ENCODE results near the gene FAM47B. TPM values are rescaled to one million over a fixed set of nuclear protein-coding genes. Genes with fewer than 3 reads are reported as not detected.

FAM47B gene
- total RNA-seq, 1 experiment from 2014 or later = not detected

DNA sequence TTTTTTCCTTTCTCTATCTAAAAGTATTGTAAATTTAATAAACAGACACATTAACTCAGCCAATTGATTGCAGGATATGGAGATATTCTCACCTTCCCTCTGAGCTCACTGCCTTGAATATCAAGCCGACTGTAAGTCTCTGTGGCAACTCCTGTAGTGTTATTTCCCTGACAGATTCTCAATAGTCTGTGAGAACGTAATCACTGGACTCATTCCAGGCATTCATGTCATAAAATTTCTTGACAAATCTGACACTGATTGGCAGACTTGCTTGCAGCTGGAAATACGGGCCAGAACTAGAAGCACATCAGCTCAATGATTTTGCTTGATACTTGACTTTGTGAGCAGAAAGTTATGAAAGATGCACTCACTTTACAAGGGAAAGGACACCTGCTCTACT lies 29.6 kb downstream of the FAM47B start:
- H2BK20ac ChIP-seq (ENCODE audit: low read depth, low read length, poor library complexity, severe bottlenecking) = no peak overlapping the region
- H3K18ac ChIP-seq (ENCODE audit: insufficient read length, low read depth, low read length) = no peak overlapping the region
- no peak overlapping the region for H2AFZ ChIP-seq (ENCODE audit: low read length)
- H3T11ph ChIP-seq (ENCODE audit: low read length) = no peak overlapping the region
- H3K27ac ChIP-seq (ENCODE audit: insufficient read length, low read depth, low read length) = no peak overlapping the region
- no peaks in the 10 kb centered on the region for H3K79me2 ChIP-seq (ENCODE audit: insufficient read depth, low read length)
- H3K23ac ChIP-seq (ENCODE audit: insufficient read length, low read depth, low read length) = no peak overlapping the region
- H4K5ac ChIP-seq (ENCODE audit: insufficient read length, low read depth, low read length) = no peak overlapping the region
- no peak overlapping the region for H3K4ac ChIP-seq (ENCODE audit: low read depth, low read length)
- no peak overlapping the region for H4K91ac ChIP-seq (ENCODE audit: insufficient read length, low read depth, low read length)
- H3K4me2 ChIP-seq (ENCODE audit: insufficient read depth, insufficient read length, low read length) = no peak overlapping the region
- H3K14ac ChIP-seq (ENCODE audit: insufficient read depth, low read length) = no peak overlapping the region
- no peak overlapping the region for H3K9ac ChIP-seq (ENCODE audit: extremely low read depth, insufficient read length, low read length)
- no peak overlapping the region for H2BK15ac ChIP-seq (ENCODE audit: low read depth, low read length)
- no peaks in the 10 kb centered on the region for H3K9me3 ChIP-seq (ENCODE audit: control insufficient read depth, low read depth, low read length)
- TF ChIP-seq, protein P1, sequence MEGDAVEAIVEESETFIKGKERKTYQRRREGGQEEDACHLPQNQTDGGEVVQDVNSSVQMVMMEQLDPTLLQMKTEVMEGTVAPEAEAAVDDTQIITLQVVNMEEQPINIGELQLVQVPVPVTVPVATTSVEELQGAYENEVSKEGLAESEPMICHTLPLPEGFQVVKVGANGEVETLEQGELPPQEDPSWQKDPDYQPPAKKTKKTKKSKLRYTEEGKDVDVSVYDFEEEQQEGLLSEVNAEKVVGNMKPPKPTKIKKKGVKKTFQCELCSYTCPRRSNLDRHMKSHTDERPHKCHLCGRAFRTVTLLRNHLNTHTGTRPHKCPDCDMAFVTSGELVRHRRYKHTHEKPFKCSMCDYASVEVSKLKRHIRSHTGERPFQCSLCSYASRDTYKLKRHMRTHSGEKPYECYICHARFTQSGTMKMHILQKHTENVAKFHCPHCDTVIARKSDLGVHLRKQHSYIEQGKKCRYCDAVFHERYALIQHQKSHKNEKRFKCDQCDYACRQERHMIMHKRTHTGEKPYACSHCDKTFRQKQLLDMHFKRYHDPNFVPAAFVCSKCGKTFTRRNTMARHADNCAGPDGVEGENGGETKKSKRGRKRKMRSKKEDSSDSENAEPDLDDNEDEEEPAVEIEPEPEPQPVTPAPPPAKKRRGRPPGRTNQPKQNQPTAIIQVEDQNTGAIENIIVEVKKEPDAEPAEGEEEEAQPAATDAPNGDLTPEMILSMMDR (conservative IDR thresholded peaks at IDR 0.05) = no peak
- Mint-ChIP-seq H3K36me3 (ENCODE audit: insufficient read depth in 1 of 3, low read depth in 3 of 3) (no peaks in the 10 kb centered on the region), H3K4me3 (no peak overlapping the region), H3K9me3 (peaks cover 37 to 38% of the 10 kb centered on the region in 2 experiments), H3K27ac (no peak overlapping the region), H3K27me3 (ENCODE audit: low read depth) (no peaks in the 10 kb centered on the region), H3K4me1 (peaks cover 3 to 5% of the 10 kb centered on the region in 2 experiments; a peak in 3 of 4 replicates)
- H2AK5ac ChIP-seq (ENCODE audit: insufficient read length, low read length) = no peak overlapping the region
- no peak overlapping the region for H2BK12ac ChIP-seq (ENCODE audit: insufficient read length, low read depth, low read length)
- no peaks in the 10 kb centered on the region for H3K79me1 ChIP-seq (ENCODE audit: insufficient read depth, low read depth, low read length, poor library complexity, severe bottlenecking)
- H2BK5ac ChIP-seq (ENCODE audit: insufficient read length, low read length) = no peak overlapping the region
- WGBS (ENCODE audit: extremely low coverage, insufficient read length, low lambda C conversion rate) = no CpG with 5 or more reads among the region's 3 CpGs
- no peak overlapping the region for H2BK120ac ChIP-seq (ENCODE audit: low read depth, low read length, poor library complexity, severe bottlenecking)
- no peaks in the 10 kb centered on the region for H3K23me2 ChIP-seq (ENCODE audit: insufficient read length, low read depth, low read length, poor library complexity, severe bottlenecking)
- DNase-seq = no peak
- no peak overlapping the region for H4K8ac ChIP-seq (replicated peaks; ENCODE audit: insufficient read length, low read depth, low read length)
- H4K20me1 ChIP-seq (ENCODE audit: control insufficient read depth, insufficient read depth, insufficient read length) = no peaks in the 10 kb centered on the region
- no peak overlapping the region for H3K56ac ChIP-seq (ENCODE audit: insufficient read length, low read depth, low read length)
- no peaks in the 10 kb centered on the region for H3K27me3 ChIP-seq (ENCODE audit: insufficient read depth, low read length)
- H3K4me1 ChIP-seq (ENCODE audit: insufficient read depth, low read length) = no peaks in the 10 kb centered on the region
